Esophagus muscularis mucosa (tissue), 4 donors: ENCODE results near the gene SGTA. TPM values are rescaled to one million over a fixed set of nuclear protein-coding genes. Genes with fewer than 3 reads are reported as not detected.

Experiments
- DNase-seq: peaks from one replicate; pipeline ENCODE4 v3.0.0-alpha.2; 2017; ENCODE audit errors: extremely low spot score
- H3K27ac ChIP-seq, 4 donors: fragments of 200-600 bp; sonication (generic); replicated peaks in 1 of 4; 1 replicate in 3 of 4; 2 replicates in 1 of 4; pipeline ENCODE4 v1.5.1; 2016 to 2019; ENCODE audit warnings: mild to moderate bottlenecking in 1 of 4
- H3K27me3 ChIP-seq, 4 donors: fragments of 200-600 bp; sonication (generic); one replicate each; pipeline versions ENCODE4 v1.5.1 to v1.6.0; 2016 to 2019
- H3K36me3 ChIP-seq, 4 donors: fragments of 200-600 bp; sonication (generic); one replicate each; pipeline ENCODE4 v1.5.1; 2016 to 2019
- H3K4me1 ChIP-seq, 4 donors: fragments of 200-600 bp; sonication (generic); one replicate each; pipeline ENCODE4 v1.5.1; 2016 to 2019
- H3K4me3 ChIP-seq, 4 donors: fragments of 200-600 bp; sonication (generic); 1 replicate in 2 of 4; 2 replicates in 2 of 4; pipeline ENCODE4 v1.5.1; 2016 to 2019; ENCODE audit warnings: mild to moderate bottlenecking in 4 of 4, moderate library complexity in 1 of 4
- H3K9me3 ChIP-seq, 4 donors: fragments of 200-600 bp; sonication (generic); 1 replicate in 3 of 4; 2 replicates in 1 of 4; pipeline ENCODE4 v1.5.1; 2016 to 2019
- CTCF ChIP-seq, 3 experiments: fragments of 200-600 bp in 2 of 3; fragments of 450-650 bp in 1 of 3; sonication (generic) in 2 of 3; IDR thresholded peaks; one replicate each; pipeline ENCODE4 v1.5.1; 2017 to 2019; ENCODE audit warnings: antibody characterized with exemption in 3 of 3, mild to moderate bottlenecking in 2 of 3, moderate library complexity in 1 of 3
- EP300 ChIP-seq: sonication (generic); formaldehyde crosslinking; IDR thresholded peaks from one replicate; pipeline ENCODE4 v1.6.1; 2017; ENCODE audit warnings: antibody characterized with exemption
- POLR2A ChIP-seq: fragments of 450-650 bp; IDR thresholded peaks from one replicate; pipeline ENCODE4 v1.6.1; 2017; ENCODE audit warnings: antibody characterized with exemption, moderate library complexity, mild to moderate bottlenecking, low read depth
- POLR2AphosphoS5 ChIP-seq, 2 donors: sonication (generic); formaldehyde crosslinking; IDR thresholded peaks; one replicate each; pipeline ENCODE4 v1.6.1; 2017; ENCODE audit warnings: antibody characterized with exemption in 2 of 2
- WGBS: methylation state at CpG from one replicate; pipeline ENCODE4 v1.1.5; 2018; 5-methylcytosine and 5-hydroxymethylcytosine counted together
- intact Hi-C: fragments of 100-400 bp; cut with DNase I; formaldehyde crosslinking; loops from one replicate; pipeline ENCODE4 v1.15.1; 2023
- total RNA-seq, 4 donors: library from RNA; depleted of rRNA; stranded (reverse); fragments of >200 nt; gene quantifications; one replicate each; pipeline versions ENCODE4 v1.1.0 to v1.2.1, GENCODE V29; 2016

The SGTA gene
- total RNA-seq, 4 donors from 2014 or later, result 53.6 to 71.2 (median 59.2) TPM

- no peaks in the 10 kb centered on the region for H3K9me3 ChIP-seq
- intact Hi-C loops, result no loop called here
- WGBS, result 94% methylated on average over 20 of the region's 21 CpGs
- no peaks in the 10 kb centered on the region for H3K27me3 ChIP-seq
- H3K4me1 ChIP-seq, result peaks cover 11 to 20% (median 14%) of the 10 kb centered on the region in 4 donors
- no peak for DNase-seq
- H3K4me3 ChIP-seq, result no peak overlapping the region
- TF ChIP-seq POLR2A, result no peak
- TF ChIP-seq CTCF (IDR thresholded peaks at IDR 0.05), result no peak
- no peak for TF ChIP-seq POLR2AphosphoS5 (IDR thresholded peaks at IDR 0.05)
- TF ChIP-seq EP300, result no peak
- peaks cover 62 to 92% (median 91%) of the 10 kb centered on the region in 4 donors for H3K36me3 ChIP-seq
- no peak overlapping the region for H3K27ac ChIP-seq
Observed at GRCh38 chr19:2764945-2765344, 18.1 kb downstream of the SGTA start.

GRCh38 chr19:2763687-2764086 is 19.4 kb downstream of the SGTA start:
- Histone ChIP-seq H3K36me3 (peaks cover 64 to 100% (median 98%) of the 10 kb centered on the region in 4 donors), H3K27ac (no peak overlapping the region), H3K4me3 (no peak overlapping the region), H3K27me3 (no peaks in the 10 kb centered on the region), H3K9me3 (no peaks in the 10 kb centered on the region), H3K4me1 (peaks cover 0 to 9% (median 3%) of the 10 kb centered on the region in 4 donors)
- intact Hi-C loops, result no loop called here
- TF ChIP-seq CTCF (IDR thresholded peaks at IDR 0.05), result no peak
- no peak for TF ChIP-seq POLR2A
- no peak for TF ChIP-seq POLR2AphosphoS5 (IDR thresholded peaks at IDR 0.05)
- no peak for TF ChIP-seq EP300
- no peak for DNase-seq
- WGBS, result 91% methylated on average over 10 of the region's 12 CpGs

- H3K27ac ChIP-seq, result no peak overlapping the region
- H3K9me3 ChIP-seq, result no peaks in the 10 kb centered on the region
- intact Hi-C loops, result no loop called here
- H3K27me3 ChIP-seq, result no peaks in the 10 kb centered on the region
- no peak for TF ChIP-seq POLR2A
- TF ChIP-seq EP300, result no peak
- TF ChIP-seq POLR2AphosphoS5 (IDR thresholded peaks at IDR 0.05), result no peak
- TF ChIP-seq CTCF (IDR thresholded peaks at IDR 0.05), result no peak
- H3K36me3 ChIP-seq, result peaks cover 64 to 100% (median 96%) of the 10 kb centered on the region in 4 donors
- no peak overlapping the region for H3K4me3 ChIP-seq
- no peak for DNase-seq
- WGBS, result 95% methylated on average over 8 of the region's 23 CpGs
- H3K4me1 ChIP-seq, result peaks cover 0 to 1% (median 0%) of the 10 kb centered on the region in 4 donors
Observed at GRCh38 chr19:2762783-2763496, 20.1 kb downstream of the SGTA start.

GRCh38 chr19:2761876-2762782 is 20.9 kb downstream of the SGTA start:
- intact Hi-C loops, result no loop called here
- WGBS, result 93% methylated on average over 24 of the region's 43 CpGs
- no peaks in the 10 kb centered on the region for H3K9me3 ChIP-seq
- H3K36me3 ChIP-seq, result peaks cover 60 to 100% (median 96%) of the 10 kb centered on the region in 4 donors
- no peak overlapping the region for H3K27ac ChIP-seq
- no peaks in the 10 kb centered on the region for H3K27me3 ChIP-seq
- H3K4me3 ChIP-seq, result no peak overlapping the region
- no peak for DNase-seq
- TF ChIP-seq POLR2A (no peak), POLR2AphosphoS5 (IDR thresholded peaks at IDR 0.05) (no peak), EP300 (no peak), CTCF (IDR thresholded peaks at IDR 0.05) (no peak)
- no peaks in the 10 kb centered on the region for H3K4me1 ChIP-seq
